SW480 (cell line): ENCODE data around the gene TANK.
A peak's percentile ranks its signal among the peaks of the same experiment; 100 is the strongest.
"Not testable (repeated sequence)": the region's sequence is repeated elsewhere in the genome, so short reads cannot be mapped to it uniquely, and the experiment has no call there.

Experiments used
- DNase-seq: peaks from one replicate; pipeline ENCODE4 v3.0.0-alpha.2; 2016; ENCODE audit warnings: low spot score

Gene TANK, protein sequence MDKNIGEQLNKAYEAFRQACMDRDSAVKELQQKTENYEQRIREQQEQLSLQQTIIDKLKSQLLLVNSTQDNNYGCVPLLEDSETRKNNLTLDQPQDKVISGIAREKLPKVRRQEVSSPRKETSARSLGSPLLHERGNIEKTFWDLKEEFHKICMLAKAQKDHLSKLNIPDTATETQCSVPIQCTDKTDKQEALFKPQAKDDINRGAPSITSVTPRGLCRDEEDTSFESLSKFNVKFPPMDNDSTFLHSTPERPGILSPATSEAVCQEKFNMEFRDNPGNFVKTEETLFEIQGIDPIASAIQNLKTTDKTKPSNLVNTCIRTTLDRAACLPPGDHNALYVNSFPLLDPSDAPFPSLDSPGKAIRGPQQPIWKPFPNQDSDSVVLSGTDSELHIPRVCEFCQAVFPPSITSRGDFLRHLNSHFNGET

DNA sequence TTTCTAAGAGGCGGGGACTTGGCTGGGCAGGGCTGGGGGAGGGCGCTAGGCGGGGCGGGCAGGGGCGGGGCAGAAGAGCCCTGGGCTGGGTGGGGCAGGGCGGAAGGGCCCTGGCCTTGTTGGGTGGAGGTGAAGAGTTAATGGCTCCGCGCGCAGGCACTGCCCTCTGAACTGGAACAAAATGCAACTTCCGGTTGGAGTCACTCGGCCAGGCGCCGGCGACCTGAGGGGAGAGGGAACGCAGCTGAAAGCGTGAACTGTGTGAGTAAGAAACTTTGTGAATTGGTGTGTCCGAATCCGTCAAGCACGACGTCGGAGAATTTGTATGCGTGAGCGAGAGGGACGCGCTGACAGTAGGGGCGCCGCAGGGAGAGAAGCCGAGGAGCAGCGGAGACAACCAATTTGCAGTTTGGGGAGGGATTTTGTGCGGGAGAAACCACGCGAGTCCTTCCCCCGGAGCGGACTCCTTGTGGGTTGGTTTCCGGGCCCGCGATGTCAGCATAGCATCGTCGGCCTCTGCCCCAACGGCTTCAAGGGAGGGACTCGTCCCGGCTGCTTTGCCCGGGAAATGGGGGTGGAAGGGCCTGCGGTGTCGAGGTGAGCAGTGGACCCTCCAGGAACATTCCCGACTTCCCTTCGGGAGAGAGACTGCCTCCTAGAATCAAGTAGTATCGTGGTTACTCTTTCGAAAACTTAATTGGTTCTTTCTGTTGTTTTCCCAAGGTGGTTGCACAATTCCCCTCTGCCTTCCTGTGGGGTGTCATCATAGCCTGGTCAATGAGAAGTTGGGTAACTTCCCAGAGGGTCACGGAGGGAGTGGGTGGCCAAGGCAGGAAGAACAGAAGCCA, at the start of gene TANK:
TANK (plus strand) TSS at position 203 of the 848 bp plus-strand sequence. CDS start 19,235 bp downstream, outside the sequence.
- peak; percentile 97 for DNase-seq

DNA sequence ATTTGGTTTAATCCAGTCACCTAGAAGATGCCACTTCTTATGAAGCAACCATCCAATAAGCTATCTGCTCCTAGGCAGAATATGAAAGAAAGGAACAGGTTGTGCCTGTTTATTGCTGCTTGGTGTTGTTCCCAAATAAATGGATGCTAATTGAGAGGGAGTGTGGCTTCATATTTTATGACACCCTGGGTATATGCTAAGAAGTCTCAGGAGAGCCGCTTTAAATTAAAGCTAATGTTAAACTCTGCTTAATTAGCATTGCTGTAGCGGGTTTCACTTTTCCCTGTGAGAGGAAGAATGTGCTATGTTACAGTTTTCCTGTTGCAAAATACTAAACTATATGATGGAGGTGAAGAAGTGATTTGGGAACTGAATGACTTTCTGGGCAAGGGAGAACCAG, 48.7 kb upstream of the TANK start:
- DNase-seq, result no peak

GRCh38 chr2:161112908-161113307, 47.3 kb upstream of the TANK start:
- no peak for DNase-seq

DNA sequence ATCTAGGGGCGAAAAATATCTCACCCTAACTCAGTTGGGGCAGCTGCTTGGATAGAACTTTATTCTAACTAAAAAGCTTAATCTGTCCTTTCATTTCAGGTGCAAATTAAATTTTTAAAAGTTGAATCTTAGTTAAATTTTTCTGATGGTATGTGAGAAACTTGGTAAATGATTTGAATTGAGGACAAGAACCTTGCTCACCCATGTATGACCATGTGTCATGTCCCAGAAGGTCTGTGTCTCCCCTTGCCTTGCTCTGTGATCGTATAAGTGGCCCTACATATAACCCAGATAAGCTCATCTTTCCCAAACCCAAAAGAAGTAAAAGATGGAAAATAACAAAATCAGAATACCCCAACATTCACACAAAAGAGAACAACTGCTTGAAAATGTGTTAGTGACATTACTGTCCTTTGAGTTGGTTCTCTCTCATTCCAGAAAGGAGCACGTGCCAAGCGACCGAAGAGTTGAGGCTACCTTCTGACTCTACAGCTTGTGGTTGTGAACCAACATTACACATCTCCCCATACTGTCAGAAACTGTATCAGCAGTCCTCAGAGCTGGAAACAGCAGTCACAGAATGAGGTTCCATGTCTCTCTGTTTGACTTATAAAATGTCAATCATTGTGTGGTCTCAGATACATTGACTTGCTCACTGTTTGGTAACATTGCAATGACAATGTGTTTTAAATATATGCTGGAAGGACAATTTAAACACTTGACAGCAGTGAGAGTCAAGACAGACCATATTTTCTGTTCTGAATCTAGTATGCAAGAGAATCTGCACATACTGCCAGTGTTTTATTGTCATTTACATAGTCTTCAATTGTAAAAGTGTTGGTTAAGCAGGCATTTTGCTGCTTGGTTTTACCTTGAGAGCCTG, 46.3 kb upstream of the TANK start:
- DNase-seq, result no peak

GRCh38 chr2:161115205-161115604, 45.0 kb upstream of the TANK start:
- no peak for DNase-seq

DNA sequence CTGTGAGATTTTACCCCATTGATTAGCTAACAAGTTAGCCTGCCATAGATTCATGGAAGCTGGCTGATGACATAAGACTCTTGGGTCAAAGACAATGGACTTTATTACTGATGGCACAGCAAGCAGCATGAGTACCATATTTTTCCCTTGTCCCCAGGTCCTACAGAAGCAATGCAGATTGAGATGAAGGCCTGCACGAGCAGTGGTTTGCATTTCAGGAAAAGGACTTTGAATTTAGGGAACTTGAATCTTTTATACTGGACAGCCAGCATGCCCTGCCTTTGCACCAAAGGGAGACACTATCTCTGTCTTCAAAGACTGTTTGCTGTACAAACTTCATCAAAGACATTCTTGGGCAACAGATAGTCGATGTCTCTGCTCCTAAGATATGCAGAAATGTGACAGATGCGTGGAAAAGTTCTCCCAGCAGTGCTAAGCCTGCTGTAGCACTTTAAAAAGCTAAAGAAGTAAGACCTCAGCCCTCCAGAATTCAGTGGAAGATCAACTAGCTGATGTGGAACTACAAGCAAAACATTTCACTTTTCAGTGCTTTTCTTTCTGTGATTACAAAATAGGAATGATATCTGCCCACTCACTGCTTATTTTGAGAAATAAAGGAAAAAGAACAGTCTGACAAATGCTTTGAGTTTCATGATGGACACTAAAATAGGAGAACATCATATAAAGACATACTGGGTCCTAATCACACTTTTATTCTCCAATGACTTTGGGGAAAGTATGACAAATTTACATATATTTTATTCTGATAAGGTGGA, 44.4 kb upstream of the TANK start:
- DNase-seq, result no peak

DNA sequence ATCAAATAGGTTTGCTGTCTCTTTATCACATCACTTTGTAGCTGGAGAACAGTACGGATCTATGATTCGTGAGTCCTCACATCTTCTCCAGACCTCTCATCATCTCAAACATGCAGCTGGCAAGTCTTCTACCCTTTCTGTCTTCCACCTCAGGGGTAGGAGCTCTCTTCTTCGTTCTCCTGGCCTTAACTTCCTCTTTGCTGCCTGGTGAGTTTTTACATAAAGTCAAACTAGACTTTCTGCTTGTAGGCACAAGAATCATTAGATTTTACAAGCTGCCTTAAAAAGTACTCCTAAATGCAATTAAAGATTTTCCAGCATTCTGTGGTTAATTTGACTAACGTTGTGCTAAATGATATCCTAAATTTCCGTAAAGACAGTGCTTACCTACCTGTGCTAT, 43.7 kb upstream of the TANK start:
- no peak for DNase-seq

- no peak for DNase-seq
Observed at GRCh38 chr2:161117506-161117905, 42.7 kb upstream of the TANK start.

GRCh38 chr2:161118722-161119121, 41.5 kb upstream of the TANK start:
- no peak for DNase-seq

- DNase-seq, result no peak
Observed at GRCh38 chr2:161119483-161119882, 40.7 kb upstream of the TANK start.

DNA sequence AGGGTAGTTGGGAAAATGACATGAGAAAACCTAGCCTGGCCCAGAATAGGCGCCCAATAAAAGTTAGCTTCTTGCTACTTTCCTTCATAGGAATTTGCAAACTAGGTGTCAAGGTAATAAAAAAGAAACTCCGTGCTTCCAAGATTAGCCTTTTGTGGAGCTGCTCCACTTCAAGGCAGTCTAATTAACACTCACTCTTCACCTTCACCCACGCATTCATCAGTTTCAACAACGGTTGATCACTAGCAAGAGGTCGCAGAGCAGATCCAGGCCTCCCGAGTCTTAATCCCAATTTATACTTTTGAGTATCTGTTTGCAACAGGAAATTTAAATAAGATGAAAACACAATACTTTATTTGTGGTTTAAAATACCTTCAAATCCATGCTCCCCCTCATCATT, 39.5 kb upstream of the TANK start:
- no peak for DNase-seq

GRCh38 chr2:161121622-161122021, 38.6 kb upstream of the TANK start:
- no peak for DNase-seq

GRCh38 chr2:161122772-161123530, 37.3 kb upstream of the TANK start:
- DNase-seq, result peak; percentile 83

- peak; percentile 5 for DNase-seq
Observed at GRCh38 chr2:161123531-161124030, 36.6 kb upstream of the TANK start.

DNA sequence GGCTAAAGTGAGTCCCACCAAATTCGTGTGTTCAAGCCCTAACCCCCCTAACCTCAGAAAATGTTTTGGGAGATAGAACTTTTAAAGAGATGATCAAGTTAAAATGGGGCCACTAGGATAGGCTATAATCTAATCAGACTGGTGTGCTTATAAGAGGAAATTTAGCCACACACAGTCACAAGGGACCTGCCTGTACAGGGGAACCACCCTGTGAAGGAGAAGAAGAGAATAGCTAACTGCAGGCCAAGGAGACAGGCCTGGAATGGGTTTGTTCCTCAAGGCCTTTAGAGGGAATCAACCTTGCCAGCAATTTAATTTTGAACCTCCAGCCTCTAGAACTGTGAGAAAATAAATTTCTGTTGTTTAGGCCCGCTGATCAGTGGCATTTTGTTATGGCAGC, 36.0 kb upstream of the TANK start:
- DNase-seq, result no peak

- DNase-seq, result no peak
Observed at GRCh38 chr2:161128885-161129284, 31.3 kb upstream of the TANK start.

DNA sequence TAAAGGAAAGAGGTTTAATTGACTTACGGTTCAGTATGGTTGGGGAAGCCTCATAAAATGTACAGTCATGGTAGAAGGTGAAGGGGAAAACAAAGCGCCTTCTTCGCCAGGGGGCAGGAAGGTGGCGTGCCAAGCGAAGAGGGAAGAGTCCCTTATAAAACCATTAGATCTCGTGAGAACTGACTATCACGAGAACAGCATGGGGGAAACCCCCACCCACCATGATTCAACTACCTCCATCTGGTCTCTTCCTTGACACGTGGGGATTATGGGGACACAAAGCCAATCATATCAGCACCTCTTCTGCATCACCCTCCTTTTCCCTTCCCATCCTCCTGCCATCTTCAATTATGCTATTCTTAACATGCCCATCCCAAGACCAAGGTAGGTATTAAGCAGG, 29.9 kb upstream of the TANK start:
- DNase-seq, result no peak

GRCh38 chr2:161131074-161131680, 29.1 kb upstream of the TANK start:
- DNase-seq, result no peak

DNA sequence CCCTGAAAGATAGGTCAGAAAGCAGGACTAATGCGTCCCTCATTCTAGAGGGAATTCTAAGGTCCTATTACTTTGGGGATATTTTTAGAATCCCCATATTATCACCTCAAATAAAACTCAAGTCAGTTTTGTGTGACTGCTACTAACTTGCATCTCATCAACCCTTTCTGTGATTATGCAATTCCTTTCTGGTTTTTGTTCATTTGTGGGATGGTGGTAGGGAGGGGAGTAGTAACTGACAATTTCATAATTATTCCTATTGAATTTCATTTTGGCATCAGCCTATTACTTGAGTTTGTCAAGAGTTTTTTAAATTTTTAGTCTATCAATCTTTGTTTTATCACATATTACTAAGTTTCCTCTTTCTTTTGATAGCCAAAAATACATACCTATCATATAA, 28.4 kb upstream of the TANK start:
- DNase-seq, result no peak

DNA sequence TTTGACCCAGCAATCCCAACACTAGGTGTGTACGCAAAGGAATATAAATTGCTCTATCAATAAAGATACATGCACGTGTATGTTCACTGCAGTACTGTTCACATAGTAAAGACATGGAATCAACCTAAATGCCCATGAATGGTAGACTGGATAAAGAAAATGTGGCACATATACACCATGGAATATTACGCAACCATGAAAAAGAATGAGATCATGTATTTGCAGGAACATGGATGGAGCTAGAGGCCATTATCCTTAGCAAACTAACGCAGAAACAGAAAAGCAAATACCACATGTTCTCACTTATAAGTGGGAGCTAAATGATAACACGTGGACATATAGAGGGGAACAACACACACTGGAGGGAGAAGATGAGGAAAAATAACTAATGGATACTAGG, 27.8 kb upstream of the TANK start:
- DNase-seq, result not testable (repeated sequence)
